ENCODE measurements around the gene TMEM238L. TPM values are rescaled to one million over a fixed set of nuclear protein-coding genes. Genes with fewer than 3 reads are reported as not detected.

TMEM238L gene
- total RNA-seq, 1 experiment from 2014 or later: not detected

GRCh38 chr17:10762037-10762436, 41.9 kb downstream of the TMEM238L start:
- Histone ChIP-seq H3K4me1 (ENCODE audit: insufficient read depth, low read length) (peaks cover 4% of the 10 kb centered on the region; the same call in 1 of the 2 replicates), H2AK5ac (ENCODE audit: insufficient read length, low read length) (no peak overlapping the region), H3K27ac (ENCODE audit: insufficient read length, low read depth, low read length) (no peak overlapping the region), H2AFZ (ENCODE audit: low read length) (no peak overlapping the region), H3K27me3 (ENCODE audit: insufficient read depth, low read length) (no peaks in the 10 kb centered on the region), H3K23ac (ENCODE audit: insufficient read length, low read depth, low read length) (no peak overlapping the region), H3K4me2 (ENCODE audit: insufficient read depth, insufficient read length, low read length) (no peak overlapping the region), H4K20me1 (ENCODE audit: control insufficient read depth, insufficient read depth, insufficient read length) (no peaks in the 10 kb centered on the region), H3K79me1 (ENCODE audit: insufficient read depth, low read depth, low read length, poor library complexity, severe bottlenecking) (no peaks in the 10 kb centered on the region), H2BK12ac (ENCODE audit: insufficient read length, low read depth, low read length) (no peak overlapping the region), H3K9ac (ENCODE audit: extremely low read depth, insufficient read length, low read length) (no peak overlapping the region), H3T11ph (ENCODE audit: low read length) (no peak overlapping the region), H3K9me3 (ENCODE audit: control insufficient read depth, low read depth, low read length) (no peaks in the 10 kb centered on the region), H3K56ac (ENCODE audit: insufficient read length, low read depth, low read length) (no peak overlapping the region), H3K23me2 (ENCODE audit: insufficient read length, low read depth, low read length, poor library complexity, severe bottlenecking) (no peaks in the 10 kb centered on the region), H2BK20ac (ENCODE audit: low read depth, low read length, poor library complexity, severe bottlenecking) (no peak overlapping the region), H3K4ac (ENCODE audit: low read depth, low read length) (no peak overlapping the region), H3K14ac (ENCODE audit: insufficient read depth, low read length) (no peak overlapping the region), H3K18ac (ENCODE audit: insufficient read length, low read depth, low read length) (no peak overlapping the region), H2BK120ac (ENCODE audit: low read depth, low read length, poor library complexity, severe bottlenecking) (no peak overlapping the region), H3K79me2 (ENCODE audit: insufficient read depth, low read length) (no peaks in the 10 kb centered on the region), H2BK5ac (ENCODE audit: insufficient read length, low read length) (no peak overlapping the region), H2BK15ac (ENCODE audit: low read depth, low read length) (no peak overlapping the region), H4K5ac (ENCODE audit: insufficient read length, low read depth, low read length) (no peak overlapping the region), H4K91ac (ENCODE audit: insufficient read length, low read depth, low read length) (no peak overlapping the region), H4K8ac (replicated peaks; ENCODE audit: insufficient read length, low read depth, low read length) (no peak overlapping the region)
- no peak for DNase-seq
- TF ChIP-seq CTCF (conservative IDR thresholded peaks at IDR 0.05): no peak
- Mint-ChIP-seq H3K4me1 (peaks cover 11 to 17% of the 10 kb centered on the region in 2 experiments), H3K9me3 (peaks cover 0 to 4% of the 10 kb centered on the region in 2 experiments; a peak in 1 of 5 replicates), H3K27ac (no peak overlapping the region; a peak in 2 of 7 replicates), H3K36me3 (ENCODE audit: insufficient read depth in 1 of 3, low read depth in 3 of 3) (peaks cover 0 to 5% (median 5%) of the 10 kb centered on the region in 3 experiments; a peak in 3 of 7 replicates), H3K27me3 (ENCODE audit: low read depth) (no peaks in the 10 kb centered on the region), H3K4me3 (no peak overlapping the region)
- no CpG with 5 or more reads among the region's 1 CpG for WGBS (ENCODE audit: extremely low coverage, insufficient read length, low lambda C conversion rate)

Data from H9 (cell line).